Ishikawa (cell line): Measurements from ENCODE around the gene TGFBR3.

ENCODE experiments used
- CEBPB ChIP-seq: IDR thresholded peaks from 2 replicates; pipeline ENCODE4 v1.6.1; 2012
- CREB1 ChIP-seq: IDR thresholded peaks from 2 replicates; pipeline ENCODE4 v1.6.1; 2012; ENCODE audit warnings: low read depth
- EGR1 ChIP-seq: IDR thresholded peaks from 2 replicates; pipeline ENCODE4 v1.6.1; 2012
- EP300 ChIP-seq: IDR thresholded peaks from 2 replicates; pipeline ENCODE4 v1.6.1; 2012; ENCODE audit warnings: borderline replicate concordance
- FOXM1 ChIP-seq: IDR thresholded peaks from 2 replicates; pipeline ENCODE4 v1.6.1; 2012; ENCODE audit warnings: low read depth, borderline replicate concordance
- MAX ChIP-seq: IDR thresholded peaks from 2 replicates; pipeline ENCODE4 v1.6.1; 2012
- NFIC ChIP-seq: IDR thresholded peaks from 2 replicates; pipeline ENCODE4 v1.6.1; 2012
- RAD21 ChIP-seq: IDR thresholded peaks from 2 replicates; pipeline ENCODE4 v1.6.1; 2012; ENCODE audit warnings: low read depth
- REST ChIP-seq: IDR thresholded peaks from 2 replicates; pipeline ENCODE4 v1.6.1; 2012; ENCODE audit warnings: low read depth, mild to moderate bottlenecking
- TAF1 ChIP-seq: IDR thresholded peaks from 2 replicates; pipeline ENCODE4 v1.6.1; 2012; ENCODE audit warnings: low read depth, mild to moderate bottlenecking
- TCF12 ChIP-seq: IDR thresholded peaks from 2 replicates; pipeline ENCODE4 v1.6.1; 2012; ENCODE audit warnings: low read depth
- TEAD4 ChIP-seq: IDR thresholded peaks from 2 replicates; pipeline ENCODE4 v1.6.1; 2012
- USF1 ChIP-seq: IDR thresholded peaks from 2 replicates; pipeline ENCODE4 v1.6.1; 2012
- YY1 ChIP-seq: IDR thresholded peaks from 2 replicates; pipeline ENCODE4 v1.6.1; 2012; ENCODE audit warnings: low read depth
- ZBTB7A ChIP-seq: IDR thresholded peaks from 2 replicates; pipeline ENCODE4 v1.6.1; 2012; ENCODE audit warnings: low read depth

TGFBR3 gene

GRCh38 chr1:91789273-91789997 lies 96.5 kb downstream of the TGFBR3 start:
- TF ChIP-seq USF1, result no peak
- TF ChIP-seq CREB1, result no peak
- no peak for TF ChIP-seq MAX
- no peak for TF ChIP-seq FOXM1
- no peak for TF ChIP-seq TCF12

- TF ChIP-seq NFIC, result no peak
- no peak for TF ChIP-seq TCF12
- no peak for TF ChIP-seq TEAD4
Measured at GRCh38 chr1:91787919-91788318, 98.0 kb downstream of the TGFBR3 start.

GRCh38 chr1:91784616-91785015 lies 101.3 kb downstream of the TGFBR3 start:
- TF ChIP-seq TEAD4 (no peak), FOXM1 (no peak), REST (no peak), RAD21 (no peak), CREB1 (no peak), YY1 (no peak), MAX (no peak), EGR1 (no peak), EP300 (no peak), USF1 (no peak), TCF12 (no peak), CEBPB (no peak), NFIC (no peak), ZBTB7A (no peak), TAF1 (no peak)

- TF ChIP-seq CREB1 (no peak), NFIC (no peak), FOXM1 (no peak), REST (no peak), TCF12 (no peak), USF1 (no peak), EP300 (no peak), CEBPB (no peak), YY1 (no peak), TAF1 (no peak), RAD21 (no peak), TEAD4 (no peak), MAX (no peak), ZBTB7A (no peak)
Measured at GRCh38 chr1:91784191-91784590, 101.8 kb downstream of the TGFBR3 start.

GRCh38 chr1:91783423-91784170 lies 102.4 kb downstream of the TGFBR3 start:
- TF ChIP-seq NFIC (no peak), REST (no peak)
